Vagina (tissue), 2 donors: ENCODE results near the gene GADL1. TPM values are rescaled to one million over a fixed set of nuclear protein-coding genes. Genes with fewer than 3 reads are reported as not detected.

ENCODE experiments used
- DNase-seq, 2 donors: peaks; one replicate each; pipeline ENCODE4 v3.0.0-alpha.2; 2017; ENCODE audit errors: extremely low spot score in 2 of 2
- H3K27ac ChIP-seq: fragments of 200-600 bp; sonication (generic); one replicate; pipeline ENCODE4 v1.5.1; 2019
- H3K27me3 ChIP-seq: fragments of 200-600 bp; sonication (generic); one replicate; pipeline ENCODE4 v1.5.1; 2019
- H3K36me3 ChIP-seq, 2 donors: fragments of 200-600 bp; sonication (generic); one replicate each; pipeline ENCODE4 v1.5.1; 2017 to 2019
- H3K4me1 ChIP-seq: fragments of 200-600 bp; sonication (generic); one replicate; pipeline ENCODE4 v1.5.1; 2019
- H3K4me3 ChIP-seq, 2 donors: fragments of 200-600 bp; sonication (generic); 1 replicate in 1 of 2; 2 replicates in 1 of 2; pipeline ENCODE4 v1.5.1; 2016 to 2019
- H3K9me3 ChIP-seq: fragments of 200-600 bp; sonication (generic); one replicate; pipeline ENCODE4 v1.5.1; 2019
- CTCF ChIP-seq, 3 experiments: fragments of 450-650 bp in 2 of 3; fragments of 200-600 bp in 1 of 3; sonication (generic) in 1 of 3; IDR thresholded peaks; one replicate each; pipeline ENCODE4 v1.5.1; 2017 to 2019; ENCODE audit warnings: antibody characterized with exemption in 3 of 3, mild to moderate bottlenecking in 2 of 3, moderate library complexity in 2 of 3
- POLR2A ChIP-seq, 2 donors: fragments of 450-650 bp; IDR thresholded peaks; one replicate each; pipeline ENCODE4 v1.6.1; 2017; ENCODE audit warnings: antibody characterized with exemption in 2 of 2, mild to moderate bottlenecking in 2 of 2, moderate library complexity in 2 of 2
- POLR2AphosphoS5 ChIP-seq, 2 donors: sonication (generic); formaldehyde crosslinking; IDR thresholded peaks; one replicate each; pipeline ENCODE4 v1.9.0; 2017; ENCODE audit warnings: antibody characterized with exemption in 2 of 2, mild to moderate bottlenecking in 2 of 2, low read depth in 1 of 2; ENCODE audit not compliant: insufficient read depth in 1 of 2
- intact Hi-C: fragments of 100-400 bp; cut with DNase I; formaldehyde crosslinking; loops from one replicate; pipeline ENCODE4 v1.15.1; 2023
- total RNA-seq: library from RNA; depleted of rRNA; stranded (reverse); fragments of >200 nt; gene quantifications from one replicate; pipeline ENCODE4 v1.2.3, GENCODE V29; 2016

The GADL1 gene
- not detected for total RNA-seq

- no peaks in the 10 kb centered on the region for H3K27me3 ChIP-seq
- peak within 1 kb of the TSS; percentile 45 to 49 for H3K4me3 ChIP-seq
- TF ChIP-seq POLR2AphosphoS5 (IDR thresholded peaks at IDR 0.05; ENCODE audit: insufficient read depth in 1 of 2, low read depth in 1 of 2), result no peak
- no peak for TF ChIP-seq POLR2A (IDR thresholded peaks at IDR 0.05)
Observed at GRCh38 chr3:30894521-30895251, at the start of gene GADL1. TSS of gene GADL1 (minus strand) at chr3:30894661. CDS start at chr3:30894614, 47 bp downstream.

GRCh38 chr3:30944124-30944523, 49.7 kb upstream of the GADL1 start:
- intact Hi-C loops, result no loop called here
- H3K36me3 ChIP-seq, result no peaks in the 10 kb centered on the region
- H3K27me3 ChIP-seq, result no peaks in the 10 kb centered on the region
- no peaks in the 10 kb centered on the region for H3K9me3 ChIP-seq
- no peak overlapping the region for H3K27ac ChIP-seq
- H3K4me1 ChIP-seq, result no peaks in the 10 kb centered on the region
- TF ChIP-seq CTCF (IDR thresholded peaks at IDR 0.05), result no peak
- no peak for TF ChIP-seq POLR2A (IDR thresholded peaks at IDR 0.05)
- no peak for TF ChIP-seq POLR2AphosphoS5 (IDR thresholded peaks at IDR 0.05; ENCODE audit: insufficient read depth in 1 of 2, low read depth in 1 of 2)
- no peak overlapping the region for H3K4me3 ChIP-seq
- no peak for DNase-seq

More at GRCh38 chr3:30894521-30895251, at the start of gene GADL1:
- H3K36me3 ChIP-seq, result no peaks in the 10 kb centered on the region
- no peaks in the 10 kb centered on the region for H3K9me3 ChIP-seq
- no peak within 1 kb of the TSS for H3K27ac ChIP-seq
- DNase-seq, result no peak
- no peaks in the 10 kb centered on the region for H3K4me1 ChIP-seq
- intact Hi-C loops, result no loop called here

- H3K4me1 ChIP-seq, result no peaks in the 10 kb centered on the region
- H3K9me3 ChIP-seq, result no peaks in the 10 kb centered on the region
- H3K4me3 ChIP-seq, result no peak overlapping the region
- H3K27ac ChIP-seq, result no peak overlapping the region
- TF ChIP-seq POLR2AphosphoS5 (IDR thresholded peaks at IDR 0.05; ENCODE audit: insufficient read depth in 1 of 2, low read depth in 1 of 2) (no peak), POLR2A (IDR thresholded peaks at IDR 0.05) (no peak), CTCF (IDR thresholded peaks at IDR 0.05) (no peak)
- no peaks in the 10 kb centered on the region for H3K27me3 ChIP-seq
- no peak for DNase-seq
- intact Hi-C loops, result no loop called here
- H3K36me3 ChIP-seq, result no peaks in the 10 kb centered on the region
Observed at GRCh38 chr3:30943206-30943605, 48.7 kb upstream of the GADL1 start.

GRCh38 chr3:30941342-30941741, 46.9 kb upstream of the GADL1 start:
- no peaks in the 10 kb centered on the region for H3K4me1 ChIP-seq
- no peaks in the 10 kb centered on the region for H3K27me3 ChIP-seq
- no peak for TF ChIP-seq CTCF (IDR thresholded peaks at IDR 0.05)
- TF ChIP-seq POLR2AphosphoS5 (IDR thresholded peaks at IDR 0.05; ENCODE audit: insufficient read depth in 1 of 2, low read depth in 1 of 2), result no peak
- TF ChIP-seq POLR2A (IDR thresholded peaks at IDR 0.05), result no peak
- no peak overlapping the region for H3K4me3 ChIP-seq
- intact Hi-C loops, result no loop called here
- no peak for DNase-seq
- H3K9me3 ChIP-seq, result no peaks in the 10 kb centered on the region
- no peak overlapping the region for H3K27ac ChIP-seq
- H3K36me3 ChIP-seq, result no peaks in the 10 kb centered on the region

- no peaks in the 10 kb centered on the region for H3K9me3 ChIP-seq
- H3K36me3 ChIP-seq, result no peaks in the 10 kb centered on the region
- no peaks in the 10 kb centered on the region for H3K4me1 ChIP-seq
- H3K27me3 ChIP-seq, result no peaks in the 10 kb centered on the region
- TF ChIP-seq CTCF (IDR thresholded peaks at IDR 0.05) (no peak), POLR2AphosphoS5 (IDR thresholded peaks at IDR 0.05; ENCODE audit: insufficient read depth in 1 of 2, low read depth in 1 of 2) (no peak), POLR2A (IDR thresholded peaks at IDR 0.05) (no peak)
- no peak overlapping the region for H3K27ac ChIP-seq
- no peak for DNase-seq
- intact Hi-C loops, result no loop called here
- no peak overlapping the region for H3K4me3 ChIP-seq
Observed at GRCh38 chr3:30940740-30941139, 46.3 kb upstream of the GADL1 start.
